Measurements from ENCODE around the gene CDCA5.

Gene CDCA5

GRCh38 chr11:65040847-65041622 is 42.8 kb downstream of the CDCA5 start, which contains the start of gene SAC3D1:
SAC3D1 (plus strand) TSS chr11:65041210; CDS start chr11:65041293, 83 bp downstream.
- peak; percentile 91 for DNase-seq

GRCh38 chr11:65040520-65040846 is 43.4 kb downstream of the CDCA5 start:
- no peak for DNase-seq

- no peak for DNase-seq
These were observed 46.9 kb downstream of the CDCA5 start for GRCh38 chr11:65036931-65037330.

GRCh38 chr11:65035579-65035978 is 48.3 kb downstream of the CDCA5 start:
- no peak for DNase-seq

GRCh38 chr11:65034423-65034822 is 49.4 kb downstream of the CDCA5 start:
- no peak for DNase-seq

GRCh38 chr11:65032216-65032615 is 51.6 kb downstream of the CDCA5 start:
- no peak for DNase-seq
